Stimulated activated CD4-positive, alpha-beta T cell treated with anti-CD3 and anti-CD28 coated beads, Interleukin-15, amount 100 ng/mL, for 24 hours (primary cell): ENCODE results near the gene RNF38.
"Not testable (repeated sequence)": the region's sequence is repeated elsewhere in the genome, so short reads cannot be mapped to it uniquely, and the experiment has no call there.

Source experiments
- DNase-seq: peaks from one replicate; pipeline ENCODE4 v3.0.0-alpha.2; 2020

The RNF38 gene

GRCh38 chr9:36399980-36400331 lies at the start of gene RNF38:
RNF38 (minus strand) TSS chr9:36400269; CDS start chr9:36400108, 161 bp downstream.
- DNase-seq, result no peak

- DNase-seq, result not testable (repeated sequence)
Observed at GRCh38 chr9:36448555-36448954, 48.5 kb upstream of the RNF38 start.

- DNase-seq, result no peak
Observed at GRCh38 chr9:36448017-36448416, 47.9 kb upstream of the RNF38 start.

- DNase-seq, result not testable (repeated sequence)
Observed at GRCh38 chr9:36446678-36447077, 46.6 kb upstream of the RNF38 start.

GRCh38 chr9:36445800-36446361 lies 45.8 kb upstream of the RNF38 start:
- DNase-seq, result no peak

GRCh38 chr9:36444203-36444602 lies 44.1 kb upstream of the RNF38 start:
- DNase-seq, result no peak

- no peak for DNase-seq
Observed at GRCh38 chr9:36443581-36443980, 43.5 kb upstream of the RNF38 start.

GRCh38 chr9:36442710-36443109 lies 42.6 kb upstream of the RNF38 start:
- DNase-seq, result no peak

GRCh38 chr9:36441966-36442365 lies 41.9 kb upstream of the RNF38 start:
- no peak for DNase-seq

GRCh38 chr9:36438536-36439236 lies 38.6 kb upstream of the RNF38 start:
- no peak for DNase-seq

GRCh38 chr9:36437790-36438189 lies 37.7 kb upstream of the RNF38 start:
- DNase-seq, result no peak

GRCh38 chr9:36436909-36437308 lies 36.8 kb upstream of the RNF38 start:
- no peak for DNase-seq

GRCh38 chr9:36433386-36433785 lies 33.3 kb upstream of the RNF38 start:
- no peak for DNase-seq

- DNase-seq, result no peak
Observed at GRCh38 chr9:36431078-36431477, 31.0 kb upstream of the RNF38 start.

GRCh38 chr9:36426945-36427344 lies 26.9 kb upstream of the RNF38 start:
- DNase-seq, result no peak

- no peak for DNase-seq
Observed at GRCh38 chr9:36426348-36426747, 26.3 kb upstream of the RNF38 start.

GRCh38 chr9:36424289-36425055 lies 24.4 kb upstream of the RNF38 start:
- DNase-seq, result no peak

- no peak for DNase-seq
Observed at GRCh38 chr9:36423206-36423605, 23.1 kb upstream of the RNF38 start.

GRCh38 chr9:36416890-36417289 lies 16.8 kb upstream of the RNF38 start:
- no peak for DNase-seq

- no peak for DNase-seq
Observed at GRCh38 chr9:36415822-36416525, 15.9 kb upstream of the RNF38 start.

GRCh38 chr9:36411410-36411809 lies 11.3 kb upstream of the RNF38 start:
- not testable (repeated sequence) for DNase-seq

GRCh38 chr9:36409076-36409475 lies 9.0 kb upstream of the RNF38 start:
- not testable (repeated sequence) for DNase-seq

- DNase-seq, result peak; percentile 57
Observed at GRCh38 chr9:36407122-36407723, 7.2 kb upstream of the RNF38 start.
